Keratinocyte (primary cell): ENCODE results near the gene HCFC1R1.

Experiments
- CTCF ChIP-seq, 3 experiments: IDR thresholded peaks in 1 of 3; conservative IDR thresholded peaks in 1 of 3; optimal IDR thresholded peaks in 1 of 3; 2 replicates in 2 of 3; 3 replicates in 1 of 3; pipeline versions ENCODE3 to v1.5.1; 2011; ENCODE audit warnings: low read length in 3 of 3, mild to moderate bottlenecking in 3 of 3, moderate library complexity in 2 of 3, control low read depth in 1 of 3, inconsistent platforms in 1 of 3; ENCODE audit not compliant: insufficient read depth in 2 of 3; ENCODE audit errors: extremely low read depth in 1 of 3
- EZH2 ChIP-seq: IDR thresholded peaks from one replicate; pipeline ENCODE4 v1.6.1; 2012; ENCODE audit warnings: inconsistent platforms, mild to moderate bottlenecking, low read length, moderate library complexity

GRCh38 chr16:3068487-3068886, 44.7 kb upstream of the HCFC1R1 start:
- no peak for TF ChIP-seq CTCF (optimal IDR thresholded peaks at IDR 0.05 in 1 of 3, IDR thresholded peaks at IDR 0.05 in 1 of 3, conservative IDR thresholded peaks at IDR 0.05 in 1 of 3; ENCODE audit: extremely low read depth in 1 of 3, insufficient read depth in 2 of 3, low read length in 3 of 3)
- TF ChIP-seq EZH2, result no peak
